NCI-H748 (cell line): Measurements from ENCODE around the gene ZMAT5.

Experiments used
- DNase-seq: peaks from one replicate; lab custom pipeline; 2025; ENCODE audit not compliant: unreplicated experiment; lab: John Stamatoyannopoulos, UW

ZMAT5 gene, protein sequence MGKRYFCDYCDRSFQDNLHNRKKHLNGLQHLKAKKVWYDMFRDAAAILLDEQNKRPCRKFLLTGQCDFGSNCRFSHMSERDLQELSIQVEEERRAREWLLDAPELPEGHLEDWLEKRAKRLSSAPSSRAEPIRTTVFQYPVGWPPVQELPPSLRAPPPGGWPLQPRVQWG

GRCh38 chr22:29766632-29767170, at the start of gene ZMAT5:
ZMAT5 (minus strand) TSS chr22:29767007; CDS start chr22:29748544, 18,463 bp downstream.
- peak; percentile 95 for DNase-seq

- no peak for DNase-seq
Measured at GRCh38 chr22:29816539-29816938, 49.7 kb upstream of the ZMAT5 start.

- DNase-seq, result no peak
Measured at GRCh38 chr22:29816128-29816527, 49.3 kb upstream of the ZMAT5 start.

GRCh38 chr22:29815580-29815979, 48.8 kb upstream of the ZMAT5 start:
- DNase-seq, result no peak

DNA sequence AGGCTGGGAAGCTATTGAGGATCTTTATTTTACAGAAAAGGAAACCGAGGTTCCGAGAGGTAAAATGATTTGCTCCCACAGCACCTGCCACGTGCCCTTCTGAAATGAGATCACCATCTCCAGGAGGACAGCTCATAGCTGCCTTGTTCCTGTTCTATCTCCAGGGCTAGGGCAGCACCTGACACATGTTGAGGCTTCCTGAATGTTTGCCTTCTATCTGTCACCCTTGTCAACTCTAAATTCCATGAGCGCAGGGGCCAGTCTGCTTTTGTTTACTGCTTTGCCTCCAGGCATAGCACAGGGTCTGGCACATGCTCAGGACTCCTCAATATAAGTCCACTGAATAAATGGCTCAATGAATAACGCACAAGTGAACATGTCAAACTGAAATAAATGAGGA, 47.2 kb upstream of the ZMAT5 start:
- no peak for DNase-seq

DNA sequence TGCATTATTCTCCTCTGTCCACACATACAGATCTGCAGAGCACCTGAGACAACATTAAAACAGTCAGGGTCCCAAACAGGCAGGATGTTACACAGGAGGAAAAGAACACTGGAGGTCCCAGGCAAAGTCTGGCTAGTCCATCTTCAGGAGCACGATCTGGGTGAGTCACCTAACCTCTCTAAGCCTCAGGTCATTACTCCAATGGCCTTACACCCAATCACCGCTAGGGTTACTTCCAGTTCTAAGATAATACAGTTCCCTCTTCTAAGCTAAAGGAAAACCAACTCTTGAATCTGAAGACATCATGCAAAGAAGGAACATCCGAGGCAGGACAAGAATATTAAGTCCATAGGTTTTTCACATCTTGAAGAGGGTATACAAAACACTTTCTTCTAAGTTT, 46.8 kb upstream of the ZMAT5 start:
- DNase-seq, result no peak

GRCh38 chr22:29813126-29813525, 46.3 kb upstream of the ZMAT5 start:
- DNase-seq, result no peak

- DNase-seq, result no peak
Measured at GRCh38 chr22:29811377-29811776, 44.6 kb upstream of the ZMAT5 start.

DNA sequence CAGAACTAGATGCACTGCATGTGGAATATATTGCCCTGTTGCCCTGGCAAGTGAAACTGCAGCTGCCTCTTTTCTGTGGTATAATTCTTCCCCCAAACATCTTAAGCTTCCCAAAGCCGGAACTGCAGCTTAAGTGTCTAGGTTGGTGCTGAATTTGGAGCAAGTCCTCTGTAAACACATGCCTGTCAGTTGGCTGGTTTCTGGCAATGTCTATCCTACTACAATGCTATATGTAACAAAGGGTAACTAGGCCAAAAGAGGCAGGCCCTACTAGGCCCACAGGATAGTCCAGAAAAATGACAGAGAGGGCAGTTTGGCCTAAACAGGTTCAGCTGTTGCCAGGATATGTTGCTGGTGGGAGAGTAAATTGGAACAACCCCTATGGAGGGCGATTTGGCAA, 43.4 kb upstream of the ZMAT5 start:
- DNase-seq, result no peak

DNA sequence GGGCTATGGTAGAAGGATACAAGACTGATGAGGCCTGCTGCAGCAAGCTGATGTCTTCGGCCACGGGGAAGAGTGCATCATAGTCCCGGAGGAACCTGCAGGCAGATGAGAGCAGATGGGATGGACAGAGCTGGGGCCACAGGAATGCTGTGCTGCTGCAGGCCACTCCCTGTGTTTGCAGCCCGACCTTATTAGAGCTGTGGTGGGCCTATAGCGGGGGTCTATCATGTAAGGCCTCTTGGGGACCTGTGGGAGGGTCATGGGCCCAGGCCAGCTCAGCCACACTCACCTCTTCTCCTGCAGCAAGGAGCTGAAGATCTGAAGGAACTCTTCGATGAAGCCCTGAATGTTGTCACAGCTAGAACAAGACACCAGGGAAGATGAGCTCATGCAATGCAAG, 39.4 kb upstream of the ZMAT5 start:
- no peak for DNase-seq

DNA sequence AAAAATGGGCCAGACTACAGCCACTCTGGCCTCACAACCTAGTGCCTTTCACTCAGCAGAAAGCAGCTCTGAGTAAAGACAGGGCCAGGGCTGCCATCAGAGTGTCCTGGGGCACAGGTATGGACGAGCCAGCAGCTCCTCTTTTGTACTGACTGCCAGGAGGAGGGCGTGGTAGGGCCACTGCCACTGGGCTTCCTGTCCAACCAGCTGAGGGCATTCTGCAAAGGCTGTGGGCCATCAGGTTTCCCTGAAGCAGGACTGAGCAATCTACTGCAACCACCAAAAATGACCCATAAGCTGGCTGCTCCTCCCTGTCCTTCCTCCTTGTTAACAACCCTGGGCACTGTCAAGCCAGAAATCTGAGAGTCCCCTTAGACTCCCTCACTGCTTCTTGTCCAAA, 38.2 kb upstream of the ZMAT5 start:
- DNase-seq, result no peak

GRCh38 chr22:29803190-29803589, 36.4 kb upstream of the ZMAT5 start:
- DNase-seq, result no peak

- DNase-seq, result no peak
Measured at GRCh38 chr22:29801796-29802195, 35.0 kb upstream of the ZMAT5 start.

DNA sequence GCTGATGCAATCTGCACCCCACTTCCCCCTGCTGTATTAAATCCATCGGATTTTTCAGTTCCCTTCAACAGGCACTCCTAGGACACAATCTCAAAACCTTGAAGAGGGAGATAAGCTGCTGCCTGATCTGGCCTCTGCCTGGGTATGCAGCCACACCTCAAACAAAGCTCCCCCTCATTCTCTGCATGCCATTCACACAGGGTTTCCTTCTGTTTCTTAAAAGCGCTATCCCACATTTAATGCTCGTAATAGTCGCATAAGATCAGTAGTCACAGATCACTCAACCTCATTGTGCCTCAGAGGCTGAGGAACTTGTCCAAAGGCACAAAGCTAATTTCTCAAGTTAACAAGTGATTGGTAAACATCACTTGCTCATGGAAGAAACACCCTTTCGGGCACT, 34.3 kb upstream of the ZMAT5 start:
- DNase-seq, result no peak

- DNase-seq, result no peak
Measured at GRCh38 chr22:29799217-29799680, 32.4 kb upstream of the ZMAT5 start.

GRCh38 chr22:29798801-29799200, 32.0 kb upstream of the ZMAT5 start:
- DNase-seq, result no peak

DNA sequence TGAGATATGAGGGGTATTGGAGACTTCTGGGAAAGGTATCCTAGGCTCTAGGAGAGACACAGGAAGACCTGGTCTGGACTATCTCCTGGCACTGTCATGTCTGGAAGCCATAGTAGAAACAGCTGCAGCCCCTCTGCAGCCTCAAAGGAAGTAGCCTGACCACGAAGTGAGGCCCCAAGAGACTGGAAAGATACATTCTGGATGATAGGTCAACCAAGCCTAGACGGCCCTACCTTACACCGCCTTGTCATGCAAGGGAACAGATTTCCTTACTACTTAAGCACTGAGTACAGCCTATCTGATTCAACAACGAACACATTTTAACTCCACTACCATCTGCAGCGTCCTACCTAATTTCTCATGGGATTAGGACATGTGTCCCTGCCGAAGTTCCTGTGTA, 31.5 kb upstream of the ZMAT5 start:
- DNase-seq, result no peak

- no peak for DNase-seq
Measured at GRCh38 chr22:29797351-29797750, 30.5 kb upstream of the ZMAT5 start.

GRCh38 chr22:29795663-29796062, 28.9 kb upstream of the ZMAT5 start:
- DNase-seq, result no peak

GRCh38 chr22:29793396-29793795, 26.6 kb upstream of the ZMAT5 start:
- DNase-seq, result no peak

DNA sequence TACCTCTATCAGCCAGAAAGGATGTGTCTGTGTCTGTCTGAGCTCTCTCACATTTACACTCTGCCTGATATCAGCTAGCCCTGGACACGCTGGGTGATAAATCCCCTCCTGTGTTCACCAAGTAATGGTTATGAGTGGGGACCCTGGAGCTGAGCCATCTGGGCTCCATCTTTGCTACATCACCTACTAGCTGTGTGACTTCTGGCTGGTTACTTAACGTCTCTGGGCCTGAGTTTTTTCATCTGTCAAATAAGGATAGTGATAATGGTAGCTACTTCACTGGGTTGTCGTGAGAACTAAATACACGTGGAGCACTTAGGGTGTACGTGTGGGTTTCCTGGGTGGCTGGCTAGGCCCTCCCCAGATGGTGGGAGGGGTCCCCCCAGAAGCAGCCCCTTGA, 23.3 kb upstream of the ZMAT5 start:
- DNase-seq, result no peak

DNA sequence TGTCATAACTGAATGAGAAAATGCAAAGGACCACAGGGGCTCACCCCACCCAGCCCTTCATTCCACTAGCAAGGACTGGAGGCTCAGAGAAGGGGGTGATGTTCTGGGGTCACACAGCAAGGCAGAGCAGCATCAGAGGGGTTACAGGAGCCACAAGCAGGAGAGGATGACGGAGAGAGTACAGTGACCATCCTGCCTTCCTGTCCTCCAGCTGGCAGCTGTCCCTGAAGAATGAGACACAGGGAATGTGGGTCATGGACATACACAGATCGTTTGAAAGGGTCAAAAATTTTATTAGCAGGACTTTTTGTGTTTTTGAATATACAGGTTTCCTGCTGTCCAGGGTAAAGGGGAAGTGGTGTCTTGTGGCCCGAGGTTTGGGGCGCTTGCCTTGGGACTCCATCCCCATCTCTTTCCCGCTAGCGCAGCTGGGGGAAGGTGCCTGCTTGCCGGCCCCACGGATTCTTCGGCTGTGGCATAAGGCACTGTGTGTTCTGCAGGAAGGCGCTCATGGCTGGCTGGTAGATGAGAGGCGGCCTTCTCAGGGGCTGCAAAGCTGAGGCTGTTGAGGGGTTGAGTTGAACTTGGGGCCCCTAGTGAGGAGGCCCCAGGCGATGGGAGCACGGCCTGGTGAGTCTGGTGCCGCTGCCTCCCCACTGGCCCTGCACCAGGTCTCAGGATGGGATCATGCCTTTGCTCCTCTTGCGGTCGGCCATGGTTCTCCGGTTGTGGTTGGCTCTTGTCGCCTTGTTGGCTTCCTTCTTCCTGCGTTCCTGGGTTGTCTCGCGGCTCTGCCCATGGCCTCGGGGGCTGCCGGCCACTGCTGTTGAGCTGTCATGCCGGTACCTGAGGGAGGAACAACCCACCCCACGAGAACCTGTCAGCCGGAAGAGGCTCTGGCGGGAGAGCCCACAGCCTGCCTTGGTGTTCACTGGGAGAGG, 21.8 kb upstream of the ZMAT5 start:
- no peak for DNase-seq
